ENCODE measurements around the gene PTPRM.
A peak's percentile ranks its signal among the peaks of the same experiment; 100 is the strongest.

The PTPRM gene

GRCh38 chr18:8391068-8391467 lies 824.0 kb downstream of the PTPRM start:
- DNase-seq (ENCODE audit: low read depth in 2 of 2), result peak; percentile 30 to 52
- TF ChIP-seq CTCF (IDR thresholded peaks at IDR 0.05; ENCODE audit: low read depth, low read length), result no peak
- H3K4me3 ChIP-seq (replicated peaks in 1 of 2; ENCODE audit: low read depth in 2 of 2, low read length in 2 of 2), result no peak overlapping the region

GRCh38 chr18:8396254-8396653 lies 829.1 kb downstream of the PTPRM start:
- no peak overlapping the region for H3K4me3 ChIP-seq (replicated peaks in 1 of 2; ENCODE audit: low read depth in 2 of 2, low read length in 2 of 2)
- no peak for DNase-seq (ENCODE audit: low read depth in 2 of 2)
- no peak for TF ChIP-seq CTCF (IDR thresholded peaks at IDR 0.05; ENCODE audit: low read depth, low read length)

GRCh38 chr18:8397034-8397433 lies 829.9 kb downstream of the PTPRM start:
- H3K4me3 ChIP-seq (replicated peaks in 1 of 2; ENCODE audit: low read depth in 2 of 2, low read length in 2 of 2), result no peak overlapping the region
- DNase-seq (ENCODE audit: low read depth in 2 of 2), result no peak
- no peak for TF ChIP-seq CTCF (IDR thresholded peaks at IDR 0.05; ENCODE audit: low read depth, low read length)

GRCh38 chr18:8399138-8399537 lies 832.0 kb downstream of the PTPRM start:
- no peak overlapping the region for H3K4me3 ChIP-seq (replicated peaks in 1 of 2; ENCODE audit: low read depth in 2 of 2, low read length in 2 of 2)
- DNase-seq (ENCODE audit: low read depth in 2 of 2), result no peak
- no peak for TF ChIP-seq CTCF (IDR thresholded peaks at IDR 0.05; ENCODE audit: low read depth, low read length)

- no peak for TF ChIP-seq CTCF (IDR thresholded peaks at IDR 0.05; ENCODE audit: low read depth, low read length)
- H3K4me3 ChIP-seq (replicated peaks in 1 of 2; ENCODE audit: low read depth in 2 of 2, low read length in 2 of 2), result no peak overlapping the region
Measured at GRCh38 chr18:8400193-8400752, 833.2 kb downstream of the PTPRM start.

GRCh38 chr18:8400825-8401224 lies 833.7 kb downstream of the PTPRM start:
- no peak overlapping the region for H3K4me3 ChIP-seq (replicated peaks in 1 of 2; ENCODE audit: low read depth in 2 of 2, low read length in 2 of 2)
- DNase-seq (ENCODE audit: low read depth in 2 of 2), result no peak
- TF ChIP-seq CTCF (IDR thresholded peaks at IDR 0.05; ENCODE audit: low read depth, low read length), result no peak

More at GRCh38 chr18:8400193-8400752, 833.2 kb downstream of the PTPRM start:
- DNase-seq (ENCODE audit: low read depth in 2 of 2), result no peak

- no peak for TF ChIP-seq CTCF (IDR thresholded peaks at IDR 0.05; ENCODE audit: low read depth, low read length)
- DNase-seq (ENCODE audit: low read depth in 2 of 2), result no peak
- no peak overlapping the region for H3K4me3 ChIP-seq (replicated peaks in 1 of 2; ENCODE audit: low read depth in 2 of 2, low read length in 2 of 2)
Measured at GRCh38 chr18:8401606-8402005, 834.5 kb downstream of the PTPRM start.
